HepG2 (cell line): ENCODE data around the gene PIP5K1C. TPM values are rescaled to one million over a fixed set of nuclear protein-coding genes. Genes with fewer than 3 reads are reported as not detected.

Source experiments
- ATAC-seq: fragments of 200-7000 bp; cut with Tn5 transposase; 3 replicates; pipeline ENCODE4 v1.9.1; 2020; ENCODE audit warnings: mild to moderate bottlenecking, moderate library complexity
- BruUV-seq: library from RNA; stranded (reverse); fragments of 400-500 nt; replicated peaks from 2 replicates; lab custom pipeline; 2021; lab: Mats Ljungman, UMichigan
- CTCF ChIA-PET: fragments of 300-600 bp; formaldehyde crosslinking; extraction: SDS; loops from one replicate; lab custom pipeline; 2021; ENCODE audit warnings: low total read pairs, inconsistent platforms, low intra/inter-chr PET ratio; lab: Yijun Ruan, JAX
- POLR2A ChIA-PET: fragments of 350-600 bp; sonication (Branson Sonifier 250); formaldehyde crosslinking; loops from one replicate; lab custom pipeline; 2020; ENCODE audit warnings: antibody characterized with exemption, inconsistent platforms; lab: Yijun Ruan, JAX
- DNase-seq: peaks from one replicate; pipeline ENCODE4 v3.0.0-alpha.2; 2015; ENCODE audit warnings: low spot score
- FAIRE-seq: peaks from 3 replicates; lab custom pipeline; 2011; peaks lifted over from hg19 to GRCh38; lab: Jason Lieb, UNC
- H2AFZ ChIP-seq: one replicate; pipeline ENCODE4 v1.6.1; 2011; ENCODE audit warnings: low read length, inconsistent platforms
- H3K27ac ChIP-seq: fragments of 300-600 bp; 3 replicates; pipeline ENCODE4 v1.8.0; 2011; ENCODE audit warnings: mixed run types, mild to moderate bottlenecking, mixed read lengths, low read length, inconsistent platforms; ENCODE audit not compliant: insufficient read depth; ENCODE audit errors: extremely low read length
- H3K27me3 ChIP-seq, 2 experiments: fragments of 200-600 bp in 1 of 2; 2 replicates in 1 of 2; 3 replicates in 1 of 2; pipeline versions ENCODE4 v1.6.0 to v1.8.0; 2011; ENCODE audit warnings: low read length in 2 of 2, mild to moderate bottlenecking in 2 of 2, moderate library complexity in 2 of 2, inconsistent platforms in 1 of 2; ENCODE audit not compliant: insufficient read depth in 2 of 2, control insufficient read depth in 1 of 2
- H3K36me3 ChIP-seq, 2 experiments: fragments of 200-600 bp in 1 of 2; replicated peaks in 1 of 2; 2 replicates in 1 of 2; 3 replicates in 1 of 2; pipeline versions ENCODE4 v1.5.1 to v1.8.0; 2011; ENCODE audit warnings: low read length in 2 of 2, inconsistent platforms in 1 of 2; ENCODE audit not compliant: insufficient read depth in 2 of 2, control insufficient read depth in 1 of 2
- H3K4me1 ChIP-seq: 2 replicates; pipeline ENCODE4 v1.5.1; 2012; ENCODE audit warnings: low read length, inconsistent platforms; ENCODE audit not compliant: insufficient read depth
- H3K4me2 ChIP-seq: 2 replicates; pipeline ENCODE4 v1.6.0; 2011; ENCODE audit warnings: low read depth, low read length, inconsistent platforms
- H3K4me3 ChIP-seq, 3 experiments: fragments of 200-600 bp in 1 of 3; sonication (generic), shearing (Covaris generic) in 1 of 3; replicated peaks in 1 of 3; 2 replicates each; pipeline ENCODE4 v1.5.1; 2011 to 2016; ENCODE audit warnings: low read length in 3 of 3, inconsistent platforms in 2 of 3, low read depth in 2 of 3, mild to moderate bottlenecking in 2 of 3, control low read depth in 1 of 3, mixed read lengths in 1 of 3; ENCODE audit not compliant: insufficient read depth in 1 of 3
- H3K79me2 ChIP-seq: one replicate; pipeline ENCODE4 v1.6.1; 2011; ENCODE audit warnings: low read length, inconsistent platforms; ENCODE audit not compliant: insufficient read depth
- H3K9ac ChIP-seq: 2 replicates; pipeline ENCODE4 v1.6.0; 2011; ENCODE audit warnings: mild to moderate bottlenecking, low read depth, low read length, inconsistent platforms; ENCODE audit not compliant: insufficient read depth
- H3K9me3 ChIP-seq: 2 replicates; pipeline ENCODE4 v1.5.1; 2012; ENCODE audit warnings: mild to moderate bottlenecking, low read length
- H4K20me1 ChIP-seq: 2 replicates; pipeline ENCODE4 v1.6.0; 2011; ENCODE audit warnings: inconsistent platforms, mild to moderate bottlenecking, low read length, moderate library complexity; ENCODE audit not compliant: insufficient read depth
- ATF7-NPFF ChIP-seq: sonication (generic); formaldehyde crosslinking; IDR thresholded peaks from 2 replicates; pipeline ENCODE4 v1.8.1; 2023; ENCODE audit warnings: mild to moderate bottlenecking, low read depth, missing genetic modification reagents, moderate library complexity
- CHD2 ChIP-seq: IDR thresholded peaks from 2 replicates; pipeline ENCODE4 v1.6.1; 2011; ENCODE audit warnings: low read depth, low read length, improper control_type of control experiment
- MTF1 ChIP-seq: sonication (generic); formaldehyde crosslinking; IDR thresholded peaks from 2 replicates; pipeline ENCODE4 v1.5.0; 2020; ENCODE audit warnings: missing genetic modification reagents
- SIX1 ChIP-seq: sonication (generic); formaldehyde crosslinking; IDR thresholded peaks from 2 replicates; pipeline ENCODE4 v1.4.0; 2020; ENCODE audit warnings: missing genetic modification reagents, borderline replicate concordance
- SRSF4 ChIP-seq: fragments of 200-400 bp; formaldehyde crosslinking; IDR thresholded peaks from one replicate; pipeline ENCODE4 v1.6.1; 2018; ENCODE audit warnings: mild to moderate bottlenecking, low read depth, low read length, moderate library complexity; ENCODE audit not compliant: poor library complexity, severe bottlenecking
- ZBTB33 ChIP-seq: sonication (generic); formaldehyde crosslinking; IDR thresholded peaks from 2 replicates; pipeline ENCODE4 v1.4.0; 2020; ENCODE audit warnings: missing genetic modification reagents
- ZNF274 ChIP-seq: sonication (generic); formaldehyde crosslinking; IDR thresholded peaks from 2 replicates; pipeline ENCODE4 v1.5.1; 2020; ENCODE audit warnings: mild to moderate bottlenecking, missing genetic modification reagents
- ZNF496 ChIP-seq: sonication (generic); formaldehyde crosslinking; IDR thresholded peaks from 2 replicates; pipeline ENCODE4 v1.8.1; 2023; ENCODE audit warnings: mild to moderate bottlenecking, moderate library complexity, missing genetic modification reagents; ENCODE audit not compliant: insufficient replicate concordance
- WGBS: methylation state at CpG from one replicate; pipeline ENCODE4 v1.1.6; 2017; ENCODE audit warnings: low lambda C conversion rate; 5-methylcytosine and 5-hydroxymethylcytosine counted together
- in situ Hi-C: cut with HindIII; loops from 2 replicates; pipeline ENCODE4 v1.10.0; 2017; ENCODE audit warnings: low pct_unique_long_range_greater_than_20kb; ENCODE audit not compliant: extremely low pct_ligation_motif_present
- intact Hi-C: fragments of 100-400 bp; cut with micrococcal nuclease; formaldehyde crosslinking; loops from one replicate; pipeline ENCODE4 v1.10.0; 2022; ENCODE audit not compliant: unreplicated experiment
- polyA plus RNA-seq, 8 experiments: library from polyadenylated mRNA; depleted of rRNA in 3 of 8; stranded (reverse) in 7 of 8; unstranded in 1 of 8; fragments of >200 nt; fragmentation: Illumina TruSeq in 4 of 8; extraction: Trizol in 4 of 8; gene quantifications; 2 replicates each; pipeline versions ENCODE4 v1.2.1 to v1.2.3, GENCODE V29; 2011 to 2016; ENCODE audit warnings: low read depth in 4 of 8, missing spikeins in 1 of 8, mixed read lengths in 1 of 8; ENCODE audit not compliant: insufficient read depth in 1 of 8
- total RNA-seq, 5 experiments: library from RNA; depleted of rRNA; stranded (reverse); fragments of >200 nt; fragmentation: Illumina TruSeq; extraction: Trizol; gene quantifications; 2 replicates each; pipeline ENCODE4 v1.2.3, GENCODE V29; 2016; ENCODE audit warnings: low read depth in 1 of 5

PIP5K1C gene
- total and polyA plus RNA-seq, 2 of the 13 experiments (the other 11 are each of a cell fraction or from before 2014, with no cell fraction given): 3.6 to 4.3 TPM

- Histone ChIP-seq H3K4me1 (no peaks in the 10 kb centered on the region), H3K9me3 (no peaks in the 10 kb centered on the region), H3K79me2 (no peaks in the 10 kb centered on the region), H3K27me3 (peaks cover 3 to 23% of the 10 kb centered on the region in 2 experiments; a peak in 3 of 5 replicates), H4K20me1 (no peaks in the 10 kb centered on the region), H3K4me2 (no peak overlapping the region), H2AFZ (no peak overlapping the region), H3K9ac (no peak overlapping the region), H3K4me3 (no peak overlapping the region), H3K36me3 (no peaks in the 10 kb centered on the region), H3K27ac (no peak overlapping the region)
- ATAC-seq: no peak
- in situ Hi-C loops (no loop called here), intact Hi-C loops (no loop called here)
- ChIA-PET CTCF (no interaction called here), POLR2A (no interaction called here)
- no peak for FAIRE-seq
- BruUV-seq: no TSS peak
- WGBS: 10% methylated on average over 4 of the region's 9 CpGs
- no peak for TF ChIP-seq ZNF274
- no peak for TF ChIP-seq MTF1 (CRISPR knock-in tag)
- TF ChIP-seq ATF7-NPFF: no peak
- TF ChIP-seq ZBTB33 (CRISPR knock-in tag): no peak
- TF ChIP-seq SIX1 (CRISPR knock-in tag): no peak
- TF ChIP-seq SRSF4: no peak
- no peak for TF ChIP-seq ZNF496 (CRISPR knock-in tag)
- TF ChIP-seq CHD2: no peak
- DNase-seq: no peak
Measured at GRCh38 chr19:3591876-3592613, 108.2 kb downstream of the PIP5K1C start.
